ENCODE results near the gene CLEC4F. TPM values are rescaled to one million over a fixed set of nuclear protein-coding genes. Genes with fewer than 3 reads are reported as not detected.
"Not testable (repeated sequence)": the region's sequence is repeated elsewhere in the genome, so short reads cannot be mapped to it uniquely, and the experiment has no call there.

The CLEC4F gene
- total RNA-seq, 1 experiment from 2014 or later = not detected

DNA sequence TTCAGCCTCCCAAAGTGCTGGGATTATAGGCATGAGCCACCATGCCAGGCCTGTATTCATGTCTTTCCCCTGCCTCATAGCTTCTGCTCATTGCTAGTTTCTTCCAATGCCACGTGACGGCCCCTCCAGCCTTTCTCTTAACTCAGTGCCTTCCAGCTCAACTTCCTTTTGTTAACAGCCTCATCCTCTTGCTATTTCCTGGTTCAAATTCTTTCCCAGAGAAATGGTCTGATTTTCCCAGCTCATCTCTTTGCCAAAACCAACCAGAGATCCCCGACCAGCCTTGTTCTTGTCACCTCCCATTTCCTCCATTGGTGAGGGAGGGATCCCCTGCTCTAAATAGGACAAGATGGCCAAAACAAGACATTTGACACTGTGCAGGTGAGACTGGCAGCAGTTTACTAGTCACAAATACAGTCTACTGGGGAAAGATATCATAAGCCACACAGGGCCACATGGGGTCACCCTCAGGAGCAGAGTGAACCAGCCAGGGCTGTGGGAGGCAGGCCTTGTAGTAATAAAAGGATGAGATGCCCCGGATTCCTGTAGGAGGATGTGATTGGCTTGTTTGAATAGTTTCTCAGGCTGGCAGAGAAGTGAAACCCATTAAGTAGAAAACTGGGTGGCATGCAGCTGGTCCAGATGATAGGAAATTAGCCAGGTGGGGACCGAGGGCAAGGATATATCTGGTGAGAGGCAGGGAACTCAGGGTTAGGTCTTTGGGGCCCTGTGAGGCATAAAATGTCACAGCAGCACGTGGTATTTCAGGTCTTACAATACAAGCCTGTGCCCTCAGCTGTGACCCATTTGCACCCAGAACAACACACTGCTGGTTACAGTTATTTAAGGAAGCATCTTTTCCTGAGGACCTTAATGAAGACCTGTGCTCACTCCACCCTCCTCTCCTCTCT, 8.8 kb upstream of the CLEC4F start:
- in situ Hi-C loops (cut with HindIII; ENCODE audit: low pct_unique_long_range_greater_than_20kb, low sequenced_read_pairs) = no loop called here
- no peak for DNase-seq (ENCODE audit: low read depth)

DNA sequence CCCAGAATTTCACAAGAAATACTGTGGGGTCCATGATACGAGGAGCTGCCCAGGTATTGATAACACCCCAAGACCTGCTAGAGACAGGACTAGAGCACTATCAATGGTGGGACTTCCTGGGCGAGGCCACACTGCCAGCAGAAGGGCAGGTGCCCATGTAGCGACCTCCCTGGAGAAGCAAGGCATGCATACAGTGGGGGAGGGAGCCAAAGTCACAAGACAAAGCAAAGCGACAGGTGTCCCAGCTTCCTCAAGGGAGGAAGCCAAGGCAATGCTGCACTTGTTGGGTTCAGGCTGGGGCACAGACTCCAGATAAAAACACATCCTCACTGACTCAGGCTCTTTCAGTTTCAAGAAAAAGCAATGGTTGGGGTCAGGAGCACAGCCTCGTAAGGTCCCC, 7.7 kb upstream of the CLEC4F start:
- no peak for DNase-seq (ENCODE audit: low read depth)
- in situ Hi-C loops (cut with HindIII; ENCODE audit: low pct_unique_long_range_greater_than_20kb, low sequenced_read_pairs) = no loop called here

DNA sequence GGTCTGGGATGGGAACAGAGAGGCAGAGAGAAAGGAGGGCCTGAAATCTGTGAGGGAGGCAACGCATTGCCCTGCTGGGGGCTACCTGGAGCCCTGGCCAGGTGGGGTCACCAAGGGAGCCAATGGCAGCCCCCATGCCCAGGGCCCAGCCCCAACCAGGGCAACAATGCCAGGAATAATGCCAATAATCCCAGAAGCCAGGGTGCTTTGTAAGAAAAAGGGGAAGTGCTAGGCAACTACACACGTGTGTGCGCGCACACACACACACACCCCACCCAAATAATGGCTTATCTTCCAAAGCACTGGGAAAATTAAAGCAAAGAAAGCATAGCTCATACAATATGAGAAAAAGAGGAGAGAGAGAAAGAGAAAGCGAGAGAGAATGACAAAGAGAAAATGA, 7.0 kb upstream of the CLEC4F start:
- DNase-seq (ENCODE audit: low read depth) = no peak
- in situ Hi-C loops (cut with HindIII; ENCODE audit: low pct_unique_long_range_greater_than_20kb, low sequenced_read_pairs) = no loop called here

DNA sequence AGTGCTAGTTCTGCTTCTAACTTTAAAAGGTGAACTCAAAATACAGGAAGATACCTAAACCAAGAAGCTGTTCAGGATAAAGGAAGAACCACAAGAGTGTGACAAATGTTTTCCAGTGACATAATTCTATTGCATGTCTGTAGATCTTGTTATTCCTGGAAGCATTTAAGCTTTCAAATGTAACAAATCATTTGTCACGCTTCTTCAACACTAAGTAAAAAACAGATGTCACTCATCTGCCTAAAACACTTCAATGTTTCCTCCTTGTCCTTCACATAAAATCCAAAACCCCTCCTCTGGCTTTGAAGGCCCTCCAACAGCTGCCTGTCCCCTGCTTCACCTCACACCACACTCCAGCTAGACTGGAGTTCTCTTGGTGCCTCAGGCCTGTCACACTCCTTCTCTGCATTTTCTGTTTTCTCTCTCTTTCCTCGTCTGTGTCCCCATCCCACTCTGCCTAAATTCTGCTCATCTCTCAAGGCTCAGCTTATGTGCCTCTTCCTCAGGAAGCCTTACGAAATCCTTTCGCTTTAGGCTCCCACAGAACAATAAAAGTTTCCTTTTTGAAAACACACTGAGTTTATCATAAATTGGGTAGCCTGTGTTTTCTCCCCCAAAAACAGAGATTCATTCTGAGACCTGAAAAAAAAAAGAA, 6.4 kb upstream of the CLEC4F start:
- DNase-seq (ENCODE audit: low read depth) = no peak
- in situ Hi-C loops (cut with HindIII; ENCODE audit: low pct_unique_long_range_greater_than_20kb, low sequenced_read_pairs) = no loop called here

DNA sequence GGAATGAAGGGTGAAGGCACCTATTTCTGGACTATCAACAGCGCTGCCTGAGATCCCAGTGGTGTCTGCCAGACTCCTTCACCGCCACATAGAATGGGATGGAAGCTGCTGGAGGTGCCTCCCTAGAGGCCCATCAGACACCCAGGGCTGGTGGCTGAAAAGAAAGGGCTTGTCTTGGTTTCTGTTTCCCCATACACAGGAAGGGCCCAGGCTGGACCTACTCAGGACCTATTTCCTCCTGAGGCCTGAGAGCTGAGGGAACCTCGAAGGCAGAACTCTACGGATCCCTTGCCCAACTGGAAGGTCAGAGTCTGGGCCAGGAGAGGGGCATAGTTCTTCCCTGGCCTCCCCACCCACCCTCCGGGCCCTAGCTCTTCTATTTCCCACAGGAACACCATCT, 2.9 kb upstream of the CLEC4F start:
- no peak for DNase-seq (ENCODE audit: low read depth)
- in situ Hi-C loops (cut with HindIII; ENCODE audit: low pct_unique_long_range_greater_than_20kb, low sequenced_read_pairs) = no loop called here

DNA sequence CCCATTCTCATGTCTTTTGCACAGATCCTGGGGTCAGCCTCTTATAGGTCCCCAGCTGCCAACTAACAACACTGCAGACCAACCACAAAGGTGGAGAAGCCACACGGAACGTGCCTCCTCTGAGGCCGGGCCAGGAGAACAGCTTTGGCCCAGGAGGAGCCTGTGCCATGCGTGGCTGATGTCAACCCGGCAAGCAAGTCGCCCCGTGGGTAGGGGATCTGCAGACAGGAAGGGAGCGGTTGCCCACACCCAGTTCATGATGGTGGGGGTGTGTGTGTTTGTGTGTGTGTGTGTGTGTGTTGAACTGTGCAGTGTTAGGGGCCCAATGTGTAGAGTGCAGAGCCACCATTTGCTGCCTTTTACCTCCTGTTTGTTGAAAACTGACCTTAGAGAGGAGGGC, 2.4 kb upstream of the CLEC4F start:
- in situ Hi-C loops (cut with HindIII; ENCODE audit: low pct_unique_long_range_greater_than_20kb, low sequenced_read_pairs) = no loop called here

DNA sequence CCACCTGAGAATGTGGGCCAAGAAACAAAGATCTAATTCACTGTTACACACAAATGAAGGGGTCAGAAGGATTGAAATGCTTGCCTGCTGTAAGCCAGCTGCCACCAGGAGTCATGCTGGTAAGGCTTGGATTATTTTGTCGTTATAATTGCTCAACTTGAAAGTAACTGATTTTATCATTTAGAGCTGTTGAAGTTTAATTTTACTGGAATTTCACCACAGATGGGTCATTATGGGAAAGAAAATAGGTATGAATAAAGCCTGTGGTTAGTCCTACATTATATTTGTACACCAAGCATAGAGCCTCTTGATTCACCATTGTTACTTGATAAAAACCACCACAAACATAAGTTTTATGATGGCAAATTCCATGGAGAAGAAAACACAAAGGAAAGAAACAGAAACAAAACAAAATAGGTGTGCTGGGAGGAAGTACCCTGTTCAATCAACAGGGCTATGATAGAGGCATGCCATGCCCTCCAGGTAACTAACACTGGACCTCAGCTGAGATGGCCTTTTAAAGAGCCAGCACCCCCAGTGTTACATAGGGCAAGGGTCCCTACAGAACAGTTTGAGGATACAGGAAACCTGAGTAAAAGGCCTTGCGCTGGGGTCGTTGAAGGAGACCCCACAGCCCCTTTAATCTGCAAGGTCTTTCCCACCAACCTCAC, 3.0 kb downstream of the CLEC4F start:
- in situ Hi-C loops (cut with HindIII; ENCODE audit: low pct_unique_long_range_greater_than_20kb, low sequenced_read_pairs) = no loop called here
- DNase-seq (ENCODE audit: low read depth) = no peak

More for the DNA sequence above, 2.4 kb upstream of the CLEC4F start:
- no peak for DNase-seq (ENCODE audit: low read depth)

DNA sequence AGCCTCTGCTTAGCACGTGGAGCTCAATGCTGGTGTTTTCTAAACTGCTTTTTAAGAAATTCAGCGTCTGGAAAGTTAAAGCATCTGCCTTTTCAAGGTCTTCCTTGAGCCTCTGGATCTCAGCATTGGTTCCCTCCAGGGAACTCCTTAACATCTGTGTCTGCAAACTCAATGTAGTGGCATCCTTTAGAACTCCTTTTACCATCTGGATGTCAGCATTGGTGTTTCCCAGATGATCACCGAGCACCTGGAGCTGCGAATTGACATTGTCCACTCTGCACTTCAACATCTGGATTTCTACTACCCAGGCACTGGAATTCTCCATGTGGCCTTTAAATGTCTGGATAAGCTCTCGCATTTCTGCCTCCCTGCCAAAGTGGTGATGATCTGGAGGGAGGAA, 3.7 kb downstream of the CLEC4F start:
- in situ Hi-C loops (cut with HindIII; ENCODE audit: low pct_unique_long_range_greater_than_20kb, low sequenced_read_pairs) = no loop called here
- no peak for DNase-seq (ENCODE audit: low read depth)

DNA sequence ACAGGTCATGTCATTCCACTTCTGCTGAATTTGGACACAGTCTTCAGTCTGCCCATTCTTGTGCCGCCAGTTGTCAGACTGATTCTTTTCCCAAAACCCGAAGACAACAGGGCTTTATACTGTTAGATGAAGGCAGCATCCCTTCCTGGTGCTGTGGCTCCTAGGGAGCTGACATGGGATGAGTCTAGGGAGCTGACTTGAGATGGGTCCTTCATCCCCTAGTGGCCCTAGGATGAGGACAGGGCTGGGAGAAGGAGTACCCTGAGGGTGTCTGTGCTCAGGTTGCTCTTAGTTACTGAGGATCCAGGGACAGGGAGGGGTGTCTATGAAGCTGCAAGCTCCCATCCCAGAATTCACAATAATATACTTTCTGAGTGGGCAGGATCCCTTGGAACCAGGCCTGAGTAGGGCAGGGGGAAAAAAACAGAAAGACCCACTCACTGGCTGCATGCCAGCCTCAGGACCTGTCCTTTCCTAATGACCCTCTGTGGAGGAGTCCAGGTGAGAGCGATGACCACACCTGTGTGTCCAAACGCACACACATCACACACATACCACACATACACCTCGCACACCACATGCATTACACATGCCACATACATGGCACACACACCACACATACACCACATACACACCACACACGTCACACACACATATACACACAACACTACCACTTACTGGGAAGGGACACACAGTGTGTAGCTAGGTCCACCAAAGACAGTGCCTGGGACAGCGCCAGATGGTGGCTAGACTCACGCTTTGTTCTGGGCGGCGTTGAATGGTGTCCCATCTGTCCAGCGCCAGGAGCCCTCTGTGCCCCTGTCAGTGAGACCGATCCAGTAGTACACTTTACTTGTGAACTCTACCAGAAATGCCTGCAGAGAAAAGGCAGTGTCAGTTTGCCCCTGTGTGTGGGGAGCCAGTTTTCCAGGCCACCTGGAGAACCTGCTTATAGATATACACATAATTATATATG, 11.1 kb downstream of the CLEC4F start:
- in situ Hi-C loops (cut with HindIII; ENCODE audit: low pct_unique_long_range_greater_than_20kb, low sequenced_read_pairs) = no loop called here
- no peak for DNase-seq (ENCODE audit: low read depth)

DNA sequence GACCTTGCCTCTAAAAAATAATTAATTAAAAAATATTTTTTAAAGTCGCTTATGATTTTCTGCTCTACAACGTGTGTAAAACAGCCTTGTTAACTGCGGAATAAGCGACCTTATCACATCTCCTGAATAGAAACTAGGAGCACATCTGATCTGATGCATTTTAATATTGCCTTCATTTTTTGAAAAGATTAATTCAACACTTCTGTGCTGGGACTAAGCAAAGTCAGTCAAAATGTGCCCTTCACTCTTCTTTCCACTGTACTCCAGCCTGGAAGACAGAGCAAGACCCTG, 12.6 kb downstream of the CLEC4F start:
- DNase-seq (ENCODE audit: low read depth) = no peak
- in situ Hi-C loops (cut with HindIII; ENCODE audit: low pct_unique_long_range_greater_than_20kb, low sequenced_read_pairs) = no loop called here

DNA sequence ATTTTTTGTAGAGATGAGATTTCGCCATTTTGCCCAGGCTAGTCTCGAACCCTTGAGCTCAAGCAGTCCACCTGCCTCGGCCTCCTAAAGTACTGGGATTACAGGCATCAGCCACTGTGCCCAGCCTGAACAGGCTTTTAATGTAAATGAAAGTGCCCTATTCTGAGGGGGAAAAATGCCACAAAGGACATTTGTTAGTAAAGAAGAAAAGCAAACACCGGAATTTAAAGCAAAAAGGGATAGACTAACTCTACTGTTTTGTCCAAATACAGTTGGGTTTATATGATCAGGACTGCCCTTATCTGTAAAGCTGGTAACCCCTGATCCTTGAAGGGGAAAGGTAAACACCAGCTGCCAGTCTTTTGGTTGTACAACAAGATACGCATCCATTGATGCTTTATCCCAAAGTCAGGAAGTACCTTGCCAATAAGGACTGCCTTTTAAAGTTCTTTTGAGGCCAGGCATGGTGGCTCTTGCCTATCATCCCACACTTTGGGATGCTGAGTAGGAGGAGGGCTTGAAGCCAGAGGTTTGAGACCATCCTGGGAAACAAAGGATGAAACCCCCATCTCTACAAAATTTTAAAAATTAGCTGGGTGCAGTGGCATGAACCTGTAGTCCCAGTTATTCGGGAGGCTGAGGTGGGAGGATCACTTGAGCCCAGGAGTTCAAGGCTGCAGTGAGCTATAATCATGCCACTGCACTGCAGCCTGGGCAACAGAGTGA, 13.1 kb downstream of the CLEC4F start:
- no peak for DNase-seq (ENCODE audit: low read depth)
- in situ Hi-C loops (cut with HindIII; ENCODE audit: low pct_unique_long_range_greater_than_20kb, low sequenced_read_pairs) = no loop called here

DNA sequence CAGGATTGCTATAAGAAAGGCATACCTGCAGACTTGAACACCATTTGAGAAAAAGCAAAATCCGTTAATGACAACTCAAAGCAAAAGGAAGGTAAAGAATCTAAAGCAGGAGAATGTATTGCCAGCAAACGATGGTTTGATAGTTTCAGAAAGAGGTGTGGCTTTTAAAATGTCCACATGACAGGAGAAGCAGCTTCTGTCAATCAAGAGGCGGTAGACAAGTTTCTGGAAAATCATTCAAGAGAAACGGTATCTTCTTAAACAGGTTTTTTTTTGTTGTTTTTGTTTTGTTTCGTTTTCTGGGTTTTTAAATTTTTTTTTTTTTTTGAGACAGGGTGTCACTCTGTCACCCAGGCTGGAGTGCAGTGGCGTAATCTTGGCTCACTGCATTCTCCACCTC, 13.8 kb downstream of the CLEC4F start:
- in situ Hi-C loops (cut with HindIII; ENCODE audit: low pct_unique_long_range_greater_than_20kb, low sequenced_read_pairs) = no loop called here
- no peak for DNase-seq (ENCODE audit: low read depth)

DNA sequence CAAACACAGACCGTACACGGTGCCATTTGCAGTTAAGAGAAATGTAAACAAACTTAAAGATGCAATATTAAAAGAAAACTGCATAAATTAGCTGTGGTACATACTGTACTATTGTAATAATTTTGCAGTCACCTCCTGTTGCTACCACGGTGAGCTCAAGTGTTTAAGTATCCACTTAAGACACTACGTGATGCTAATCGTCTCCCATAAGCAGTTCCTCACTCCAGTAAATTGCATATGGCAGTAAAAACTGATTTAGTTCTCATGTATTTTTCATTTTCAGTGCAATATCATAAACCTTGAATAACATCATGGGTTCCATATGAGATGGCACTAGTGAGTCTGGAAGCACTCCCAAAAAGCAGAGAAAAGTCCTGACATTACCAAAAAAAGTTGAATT, 14.4 kb downstream of the CLEC4F start:
- DNase-seq (ENCODE audit: low read depth) = no peak
- in situ Hi-C loops (cut with HindIII; ENCODE audit: low pct_unique_long_range_greater_than_20kb, low sequenced_read_pairs) = no loop called here

DNA sequence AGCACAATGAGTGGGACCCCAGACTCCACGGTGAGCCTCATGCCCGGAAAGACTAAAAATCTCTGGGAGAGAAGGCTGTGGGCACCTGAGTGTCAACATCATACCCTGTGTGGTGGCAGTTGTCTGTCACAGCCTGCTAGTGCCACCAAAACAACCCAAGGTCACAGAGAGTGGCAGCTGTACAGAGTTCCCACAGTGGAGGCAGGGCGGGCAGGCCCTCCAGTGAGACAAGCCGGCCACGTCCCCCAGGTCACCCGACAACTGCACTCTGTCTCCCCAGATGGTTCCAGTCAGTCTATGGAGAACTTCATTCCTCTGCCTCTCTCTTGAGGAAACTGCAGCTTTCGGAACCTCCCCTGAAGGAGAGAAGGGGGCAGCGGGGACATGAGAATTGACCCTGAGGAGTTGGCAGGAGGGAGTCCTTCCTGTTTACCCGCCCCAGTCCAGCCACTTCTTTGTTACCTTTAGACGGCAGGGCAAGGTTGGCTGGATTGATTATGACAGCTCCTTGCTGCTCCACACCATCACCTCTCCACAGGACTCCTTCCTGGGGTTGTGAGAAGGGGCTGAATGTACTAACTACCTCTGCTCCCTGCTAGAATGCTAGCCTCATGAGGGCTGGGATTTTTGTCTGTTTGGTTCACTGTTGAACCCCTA, 18.7 kb downstream of the CLEC4F start:
- in situ Hi-C loops (cut with HindIII; ENCODE audit: low pct_unique_long_range_greater_than_20kb, low sequenced_read_pairs) = no loop called here
- DNase-seq (ENCODE audit: low read depth) = no peak

DNA sequence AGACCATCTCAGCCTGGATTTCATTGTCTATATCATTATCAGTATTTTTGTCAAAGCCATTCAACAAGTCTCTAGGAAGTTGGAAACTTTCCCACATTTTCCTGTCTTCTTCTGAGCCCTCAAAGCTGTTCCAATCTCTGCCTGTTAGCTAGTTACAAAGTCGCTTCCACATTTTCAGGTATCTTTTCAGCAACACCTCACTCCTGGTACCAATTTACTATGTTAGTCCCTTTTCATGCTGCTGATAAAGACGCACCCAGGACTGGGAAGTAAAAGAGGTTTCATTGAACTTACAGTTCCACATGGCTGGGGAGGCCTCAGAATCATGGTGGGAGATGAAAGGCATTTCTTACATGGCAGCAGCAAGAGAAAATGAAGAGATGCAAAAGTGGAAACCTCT, 20.7 kb downstream of the CLEC4F start:
- in situ Hi-C loops (cut with HindIII; ENCODE audit: low pct_unique_long_range_greater_than_20kb, low sequenced_read_pairs) = no loop called here
- DNase-seq (ENCODE audit: low read depth) = no peak

DNA sequence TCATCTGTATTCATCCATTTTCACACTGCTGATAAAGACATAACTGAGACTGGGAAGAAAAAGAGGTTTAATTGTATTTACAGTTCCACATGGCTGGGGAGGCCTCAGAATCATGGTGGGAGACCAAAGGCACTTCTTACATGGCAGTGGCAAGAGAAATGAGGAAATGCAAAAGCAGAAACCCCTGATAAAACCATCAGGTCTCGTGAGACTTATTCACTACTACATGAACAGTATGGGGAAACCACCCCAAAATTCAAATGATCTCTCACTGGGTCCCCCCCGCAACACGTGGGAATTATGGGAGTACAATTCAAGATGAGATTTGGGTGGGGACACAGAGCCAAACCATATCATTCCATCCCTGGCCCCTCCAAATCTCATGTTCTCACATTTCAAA, 22.4 kb downstream of the CLEC4F start:
- DNase-seq (ENCODE audit: low read depth); in situ Hi-C loops (cut with HindIII; ENCODE audit: low pct_unique_long_range_greater_than_20kb, low sequenced_read_pairs): not testable (repeated sequence)

DNA sequence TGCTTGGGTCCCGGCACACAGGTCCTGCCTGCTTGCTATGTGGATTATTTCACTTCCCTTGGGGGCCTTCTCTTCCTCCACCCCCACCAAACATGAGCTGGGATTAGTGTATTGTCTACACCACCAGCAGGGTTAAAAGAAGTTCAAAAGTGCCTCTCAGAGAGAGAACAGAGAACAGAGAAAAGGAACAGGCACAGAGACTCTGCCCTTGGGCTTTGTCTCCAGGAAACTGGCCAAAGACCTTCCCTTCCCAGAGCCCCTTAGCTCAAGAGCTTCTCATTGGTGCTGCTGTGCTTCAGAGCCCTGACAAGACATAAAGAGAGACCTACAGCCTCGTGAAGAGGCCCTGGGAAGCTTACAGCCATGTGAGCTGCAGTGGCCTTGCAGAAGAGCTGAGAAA, 22.9 kb downstream of the CLEC4F start:
- in situ Hi-C loops (cut with HindIII; ENCODE audit: low pct_unique_long_range_greater_than_20kb, low sequenced_read_pairs) = no loop called here
- DNase-seq (ENCODE audit: low read depth) = no peak
